Measurements from ENCODE around the gene SNAI1.
A peak's percentile ranks its signal among the peaks of the same experiment; 100 is the strongest.
"Not testable (repeated sequence)": the region's sequence is repeated elsewhere in the genome, so short reads cannot be mapped to it uniquely, and the experiment has no call there.

SNAI1 gene

GRCh38 chr20:49987015-49987867, 4.5 kb downstream of the SNAI1 start:
- no peak for DNase-seq

- no peak for DNase-seq
Observed at GRCh38 chr20:49987868-49988690, 5.3 kb downstream of the SNAI1 start.

GRCh38 chr20:49989234-49990065, 6.7 kb downstream of the SNAI1 start:
- no peak for DNase-seq

- no peak for DNase-seq
Observed at GRCh38 chr20:49990271-49990720, 7.5 kb downstream of the SNAI1 start.

GRCh38 chr20:49993301-49993751, 10.5 kb downstream of the SNAI1 start:
- DNase-seq, result peak in 1 of 2 donors; percentile 25

GRCh38 chr20:49995586-49995985, 12.8 kb downstream of the SNAI1 start:
- DNase-seq, result no peak

- DNase-seq, result not testable (repeated sequence)
Observed at GRCh38 chr20:49998478-49999188, 15.9 kb downstream of the SNAI1 start.

GRCh38 chr20:49999329-49999728, 16.5 kb downstream of the SNAI1 start:
- peak in 1 of 2 donors; percentile 61 for DNase-seq

GRCh38 chr20:50000548-50001222, 17.9 kb downstream of the SNAI1 start:
- not testable (repeated sequence) for DNase-seq

- no peak for DNase-seq
Observed at GRCh38 chr20:50001784-50002311, 19.1 kb downstream of the SNAI1 start.

GRCh38 chr20:50003253-50003656, 20.5 kb downstream of the SNAI1 start:
- DNase-seq, result peak in 1 of 2 donors; percentile 50

- DNase-seq, result no peak
Observed at GRCh38 chr20:50004229-50004628, 21.4 kb downstream of the SNAI1 start.

GRCh38 chr20:50005471-50005981, 22.7 kb downstream of the SNAI1 start:
- DNase-seq, result no peak

GRCh38 chr20:50007369-50007768, 24.6 kb downstream of the SNAI1 start:
- no peak for DNase-seq

- no peak for DNase-seq
Observed at GRCh38 chr20:50008007-50008406, 25.2 kb downstream of the SNAI1 start.

- DNase-seq, result no peak
Observed at GRCh38 chr20:50009521-50010454, 27.0 kb downstream of the SNAI1 start.

GRCh38 chr20:50011597-50011996, 28.8 kb downstream of the SNAI1 start:
- not testable (repeated sequence) for DNase-seq

GRCh38 chr20:50012282-50013263, 29.8 kb downstream of the SNAI1 start:
- DNase-seq, result peak in 1 of 2 donors; percentile 34

All from CD4-positive, alpha-beta T cell treated with Interferon alpha-2 for 1 hour (primary cell).